GM03348 (cell line): ENCODE measurements around the gene IFT122.
"Not testable (repeated sequence)": the region's sequence is repeated elsewhere in the genome, so short reads cannot be mapped to it uniquely, and the experiment has no call there.

Experiments used
- DNase-seq: peaks from one replicate; pipeline ENCODE4 v3.0.0; 2012; ENCODE audit warnings: low spot score

The IFT122 gene

GRCh38 chr3:129495006-129495639, 55.1 kb downstream of the IFT122 start:
- DNase-seq = not testable (repeated sequence)

DNA sequence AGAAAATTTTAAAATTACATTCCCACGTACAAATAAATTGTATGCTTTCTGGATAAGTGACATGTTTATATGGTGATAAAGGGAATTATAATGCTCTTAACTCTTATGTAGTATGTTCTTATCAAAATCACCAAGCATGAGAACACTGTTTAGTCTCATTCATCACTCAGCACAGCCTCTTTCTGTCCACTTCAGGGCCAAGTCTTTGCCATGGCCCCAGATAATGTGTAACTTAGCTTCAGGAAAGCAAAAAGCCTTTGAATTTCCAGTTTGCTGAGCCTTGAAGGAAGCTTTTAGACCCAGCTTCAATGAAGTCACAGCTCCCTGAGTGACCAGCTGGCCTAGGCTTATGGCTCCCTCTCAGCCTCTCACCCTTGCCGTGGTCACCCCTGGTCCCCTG, 57.9 kb downstream of the IFT122 start:
- DNase-seq = not testable (repeated sequence)

DNA sequence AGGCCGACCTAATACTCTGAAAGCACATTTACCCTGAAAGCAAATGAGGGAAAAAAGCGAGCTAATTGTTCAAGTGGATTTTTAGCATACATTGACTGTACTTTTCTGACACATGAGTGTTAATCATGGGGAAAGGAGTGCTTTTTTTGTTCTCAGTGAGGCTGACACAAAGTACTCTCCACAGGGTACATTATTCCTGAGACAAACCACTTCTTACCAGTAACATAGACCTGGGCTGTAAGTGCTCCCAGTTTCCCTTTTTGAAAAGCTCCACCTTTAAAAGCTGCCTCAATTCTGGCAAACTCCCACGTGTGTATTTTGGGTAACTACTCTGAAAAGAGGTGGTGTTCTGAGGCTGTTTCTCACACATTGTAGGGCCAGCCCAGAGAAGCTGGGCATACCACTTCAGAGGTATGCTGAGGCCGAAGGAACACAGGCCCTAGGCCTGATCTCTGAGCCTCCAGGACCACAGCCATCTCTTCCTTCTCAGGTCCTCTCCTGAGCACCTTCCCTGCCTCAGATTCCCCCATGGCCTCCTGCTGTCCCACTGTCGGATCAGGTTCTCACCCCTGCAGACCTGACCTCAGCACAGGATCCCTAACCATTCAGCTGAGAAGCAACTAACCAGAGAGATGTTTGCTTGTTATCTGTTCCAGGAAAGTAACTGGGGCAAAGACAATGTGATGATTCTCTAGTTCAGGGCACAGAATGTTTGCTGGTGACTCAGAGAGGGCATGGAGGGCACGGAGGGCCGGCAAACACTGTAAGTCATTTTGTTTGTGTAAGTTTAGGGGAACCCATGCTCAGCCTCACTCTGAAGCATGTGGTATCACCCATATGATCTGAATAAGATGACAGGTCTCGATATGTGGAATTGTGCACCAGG, 58.8 kb downstream of the IFT122 start:
- DNase-seq = not testable (repeated sequence)

DNA sequence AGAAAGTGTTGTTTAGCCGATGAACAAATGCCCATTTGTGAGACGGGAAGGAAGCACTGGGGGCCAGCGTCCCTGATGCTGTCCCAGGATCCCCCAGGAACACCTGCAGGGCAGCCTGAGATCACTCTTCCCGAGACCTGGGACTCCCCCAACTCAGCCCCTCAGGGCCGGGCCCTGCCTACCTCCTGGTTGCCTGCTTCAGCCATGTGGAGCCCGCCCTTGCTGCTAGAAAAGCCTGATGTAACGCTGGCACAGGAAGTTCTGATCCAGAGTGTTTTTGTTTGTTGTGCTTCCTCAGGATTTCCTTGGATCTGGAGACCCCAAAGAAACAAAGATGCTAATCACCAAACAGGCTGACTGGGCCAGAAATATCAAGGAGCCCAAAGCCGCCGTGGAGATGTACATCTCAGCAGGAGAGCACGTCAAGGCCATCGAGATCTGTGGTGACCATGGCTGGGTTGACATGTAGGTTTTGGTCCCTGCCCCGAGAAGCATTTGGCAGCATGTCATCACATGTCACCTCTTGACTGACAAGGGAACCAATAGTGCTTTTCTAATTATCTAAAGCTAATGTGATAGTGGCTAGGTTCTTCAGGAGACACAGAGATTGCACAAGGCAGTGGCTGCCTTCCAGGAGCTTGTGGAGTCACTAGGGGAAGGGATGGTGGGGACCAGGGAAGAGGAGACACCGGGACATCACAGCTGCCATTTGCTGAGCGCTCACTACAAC, 59.7 kb downstream of the IFT122 start:
- DNase-seq = not testable (repeated sequence)

GRCh38 chr3:129500334-129500658, 60.3 kb downstream of the IFT122 start:
- no peak for DNase-seq

GRCh38 chr3:129501630-129502029, 61.6 kb downstream of the IFT122 start:
- no peak for DNase-seq

- no peak for DNase-seq
Measured at GRCh38 chr3:129502641-129503408, 62.8 kb downstream of the IFT122 start.

DNA sequence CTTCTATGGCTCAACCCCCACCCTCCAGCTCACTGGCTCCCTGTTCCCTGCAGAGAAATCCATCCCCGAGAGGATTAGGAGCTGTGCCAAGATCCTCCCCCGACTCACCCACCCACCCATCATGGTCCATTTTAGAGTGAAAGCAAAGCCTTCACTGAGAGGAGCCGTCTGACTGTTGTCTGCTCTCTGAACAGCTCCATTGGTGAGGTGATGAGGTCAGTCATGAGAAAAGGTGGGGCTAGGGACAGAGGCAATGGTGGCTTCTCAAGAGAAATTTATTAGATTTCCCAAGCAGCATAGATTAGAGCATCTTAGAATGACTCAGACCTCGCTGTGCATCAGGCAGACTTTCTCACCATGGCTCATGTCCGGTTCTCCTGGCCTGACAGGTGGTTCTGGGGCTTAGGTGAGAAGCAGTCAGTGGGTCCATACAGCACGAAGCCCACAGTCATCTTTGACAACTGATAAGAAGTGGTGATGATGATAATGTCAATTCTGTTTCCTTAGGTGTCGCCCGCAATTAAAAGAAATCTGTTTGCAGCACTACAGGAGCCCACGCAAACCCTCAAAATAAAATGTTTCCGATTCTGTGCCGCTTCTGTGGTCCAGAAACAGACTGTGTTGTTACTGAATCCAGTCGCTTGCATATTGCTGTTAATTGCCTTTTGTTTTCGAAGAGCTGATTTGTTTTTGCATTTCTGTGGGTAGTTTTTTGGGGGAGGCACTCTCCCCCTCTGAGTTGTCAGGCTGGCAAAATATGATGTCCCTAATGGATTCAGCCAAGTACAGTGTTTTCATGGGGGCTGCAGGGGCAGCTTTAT, 63.7 kb downstream of the IFT122 start:
- DNase-seq = no peak

DNA sequence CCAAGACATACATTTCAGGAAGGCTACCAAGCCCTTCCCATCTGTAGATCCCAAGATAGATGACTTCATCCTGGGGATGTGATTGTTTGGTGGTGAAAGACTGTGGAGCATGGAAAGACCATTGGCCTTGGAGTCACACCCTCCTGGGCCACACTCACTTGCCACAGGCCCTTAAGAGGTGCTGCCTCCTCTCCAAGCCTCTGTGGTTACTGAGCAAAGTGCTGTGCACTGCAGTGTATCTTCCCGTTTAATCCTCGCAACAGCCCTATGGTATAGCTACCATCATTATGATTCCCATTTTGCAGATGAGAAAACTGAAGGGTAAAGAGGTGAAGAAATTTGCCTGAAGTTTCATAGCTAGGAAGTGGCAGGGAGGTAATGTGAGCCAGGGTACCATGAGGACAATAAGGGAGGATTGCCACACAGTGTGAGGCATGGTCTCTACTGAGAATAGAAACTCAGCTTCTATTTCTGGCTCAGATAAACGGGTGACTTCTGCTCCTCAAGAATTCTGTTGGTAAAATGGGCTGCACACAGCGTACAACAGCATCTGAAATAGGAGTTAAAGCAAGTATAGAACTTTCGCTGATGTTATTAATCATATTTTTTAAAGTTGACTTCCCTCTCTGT, 64.6 kb downstream of the IFT122 start:
- no peak for DNase-seq

GRCh38 chr3:129505341-129505740, 65.3 kb downstream of the IFT122 start:
- DNase-seq = no peak

DNA sequence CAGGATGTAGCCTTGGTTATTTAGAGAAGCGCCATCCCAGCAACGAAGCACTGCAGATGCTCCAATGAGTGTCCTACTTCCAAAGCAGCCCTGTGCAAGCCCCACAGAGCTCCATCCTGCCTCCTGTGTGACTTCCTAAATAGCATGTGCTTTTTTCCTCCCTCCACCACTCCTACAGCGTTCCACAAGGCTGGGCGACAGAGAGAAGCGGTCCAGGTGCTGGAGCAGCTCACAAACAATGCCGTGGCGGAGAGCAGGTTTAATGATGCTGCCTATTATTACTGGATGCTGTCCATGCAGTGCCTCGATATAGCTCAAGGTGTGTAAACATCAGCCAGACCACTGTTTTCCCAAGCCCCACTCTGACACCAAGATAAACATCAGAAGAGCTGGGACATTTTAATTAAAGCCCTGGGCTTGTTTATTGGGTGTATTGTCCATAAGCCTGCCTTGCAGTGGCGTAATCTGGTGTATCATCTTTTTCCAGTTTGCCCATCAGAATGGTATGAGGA, 66.3 kb downstream of the IFT122 start:
- DNase-seq = no peak

DNA sequence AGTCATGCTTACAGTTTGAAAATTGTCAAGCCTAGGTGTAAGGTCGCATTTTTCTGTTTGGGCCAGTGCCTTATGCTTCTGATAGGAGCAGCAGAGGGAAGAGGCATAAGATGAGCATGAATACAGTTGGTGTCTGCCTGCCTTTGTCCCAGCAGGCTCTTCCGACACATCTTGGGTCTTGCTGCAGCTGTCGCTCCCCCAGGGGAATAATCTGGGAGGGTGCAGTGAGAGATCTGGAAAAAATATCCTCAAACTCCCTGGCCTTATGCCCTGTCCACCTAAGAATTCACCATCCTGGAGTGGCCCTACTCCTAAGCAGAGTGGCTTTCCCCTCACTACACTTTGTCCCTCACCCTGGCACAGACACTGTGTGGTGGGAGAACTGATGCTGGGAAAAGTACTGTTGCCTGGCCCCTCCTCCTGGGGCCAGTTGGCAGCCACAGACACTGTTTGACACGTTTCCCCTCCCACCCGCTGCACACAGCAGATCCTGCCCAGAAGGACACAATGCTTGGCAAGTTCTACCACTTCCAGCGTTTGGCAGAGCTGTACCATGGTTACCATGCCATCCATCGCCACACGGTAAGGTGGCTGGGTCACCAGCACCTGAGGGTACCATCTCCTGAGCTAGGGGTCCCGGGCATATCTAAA, 67.3 kb downstream of the IFT122 start:
- no peak for DNase-seq

GRCh38 chr3:129512595-129512994, 72.6 kb downstream of the IFT122 start:
- DNase-seq = no peak

GRCh38 chr3:129513705-129514104, 73.7 kb downstream of the IFT122 start:
- no peak for DNase-seq

DNA sequence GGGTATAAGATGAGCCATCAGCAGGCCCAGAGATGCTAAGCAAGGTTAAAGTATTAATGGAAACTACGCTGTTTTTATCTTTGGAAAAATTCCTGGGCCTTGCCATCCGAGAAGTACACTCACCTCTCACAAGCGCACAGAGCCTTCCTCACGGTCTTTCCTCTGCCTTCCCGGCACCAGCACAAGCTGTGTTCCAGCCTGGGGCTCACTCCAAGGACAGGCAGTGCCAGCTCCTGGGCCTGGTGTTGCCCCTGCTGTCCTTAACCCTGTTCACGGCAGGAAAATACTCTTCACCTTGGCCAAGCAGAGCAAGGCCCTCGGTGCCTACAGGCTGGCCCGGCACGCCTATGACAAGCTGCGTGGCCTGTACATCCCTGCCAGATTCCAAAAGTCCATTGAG, 74.1 kb downstream of the IFT122 start:
- DNase-seq = no peak

- no peak for DNase-seq
Measured at GRCh38 chr3:129514563-129514962, 74.5 kb downstream of the IFT122 start.

DNA sequence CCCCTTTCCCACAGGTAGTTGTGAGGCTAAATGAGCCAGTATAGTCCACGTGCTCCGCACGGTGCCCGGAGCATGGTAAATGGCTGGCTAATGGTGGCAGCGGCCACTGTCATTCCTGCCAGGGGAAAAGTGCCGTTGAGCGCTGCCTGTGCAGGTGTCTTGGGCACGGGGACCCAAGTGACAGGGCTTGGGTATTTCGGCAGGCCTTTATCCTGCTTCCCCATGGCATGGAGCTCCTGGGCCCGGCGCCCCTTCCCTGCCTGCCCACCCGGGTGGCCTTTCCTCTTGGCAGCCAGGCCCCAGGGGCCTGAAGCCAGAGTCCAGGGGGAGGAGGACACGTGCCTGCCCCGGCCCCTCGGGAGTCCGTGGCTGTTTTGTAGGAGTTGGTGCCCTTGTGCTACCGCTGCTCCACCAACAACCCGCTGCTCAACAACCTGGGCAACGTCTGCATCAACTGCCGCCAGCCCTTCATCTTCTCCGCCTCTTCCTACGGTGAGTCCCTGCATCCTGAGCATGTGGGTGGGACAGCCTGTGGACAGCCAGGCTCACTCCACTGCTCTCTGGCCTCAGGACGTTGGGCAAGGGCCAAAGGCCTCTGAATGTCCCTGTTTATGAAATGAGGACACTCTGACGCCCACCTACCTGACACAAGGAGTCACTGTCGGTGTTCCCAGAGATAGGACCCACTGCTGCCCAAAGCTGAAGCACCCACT, 75.2 kb downstream of the IFT122 start:
- not testable (repeated sequence) for DNase-seq

DNA sequence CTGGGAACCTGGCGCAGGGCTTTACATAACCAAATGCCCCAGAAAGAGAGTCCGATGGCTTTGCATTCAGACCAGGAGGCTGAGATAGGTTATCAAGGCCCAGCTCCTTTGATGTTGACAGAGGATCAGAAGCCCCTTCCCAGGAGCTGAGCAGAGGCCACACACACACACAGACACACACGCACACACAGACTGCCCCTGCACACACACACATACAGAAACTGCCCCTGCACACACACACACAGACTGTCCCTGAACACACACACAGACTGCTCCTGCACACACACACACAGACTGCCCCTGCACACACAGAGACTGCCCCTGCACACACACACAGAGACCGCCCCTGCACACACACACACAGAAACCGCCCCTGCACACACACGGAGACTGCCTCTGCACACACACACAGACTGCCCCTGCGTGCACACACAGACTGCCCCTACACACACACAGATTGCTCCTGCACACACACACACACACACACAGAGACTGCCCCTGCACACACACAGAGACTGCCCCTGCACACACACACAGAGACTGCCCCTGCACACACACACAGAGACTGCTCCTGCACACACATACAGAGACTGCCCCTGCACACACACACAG, 75.9 kb downstream of the IFT122 start:
- DNase-seq = not testable (repeated sequence)

DNA sequence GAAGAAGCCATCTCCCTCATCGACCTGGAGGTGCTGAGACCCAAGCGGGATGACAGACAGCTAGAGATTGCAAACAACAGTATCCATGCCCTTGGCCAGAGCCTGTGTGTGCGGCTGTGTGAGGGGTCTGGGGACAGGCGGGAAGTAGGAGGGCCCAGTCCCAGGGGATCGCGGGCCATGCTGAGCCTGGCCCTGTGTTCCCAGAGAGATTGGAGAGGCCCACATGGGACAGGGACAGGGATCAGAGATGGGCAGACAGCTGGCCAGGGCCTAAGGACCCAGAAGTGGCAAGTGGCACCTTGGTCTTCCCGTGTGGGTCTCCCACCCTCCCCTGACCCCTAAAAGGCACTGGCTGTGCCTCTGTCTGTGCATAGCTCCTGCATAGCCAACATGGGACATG, 77.5 kb downstream of the IFT122 start:
- DNase-seq = no peak
